OCI-LY7 (cell line): ENCODE results near the gene KRT6B.

Source experiments
- CTCF ChIP-seq: fragments of 200-600 bp; sonication (generic); conservative IDR thresholded peaks from 2 replicates; pipeline ENCODE4 v1.5.1; 2014; ENCODE audit warnings: mild to moderate bottlenecking, antibody characterized with exemption, low read length, moderate library complexity, mixed read lengths
- EZH2phosphoT487 ChIP-seq: fragments of 200-600 bp; sonication (generic); IDR thresholded peaks from 2 replicates; pipeline ENCODE4 v1.6.1; 2018; ENCODE audit warnings: low read depth, borderline replicate concordance, mild to moderate bottlenecking, mixed run types, antibody characterized with exemption, low read length, moderate library complexity, mixed read lengths

DNA sequence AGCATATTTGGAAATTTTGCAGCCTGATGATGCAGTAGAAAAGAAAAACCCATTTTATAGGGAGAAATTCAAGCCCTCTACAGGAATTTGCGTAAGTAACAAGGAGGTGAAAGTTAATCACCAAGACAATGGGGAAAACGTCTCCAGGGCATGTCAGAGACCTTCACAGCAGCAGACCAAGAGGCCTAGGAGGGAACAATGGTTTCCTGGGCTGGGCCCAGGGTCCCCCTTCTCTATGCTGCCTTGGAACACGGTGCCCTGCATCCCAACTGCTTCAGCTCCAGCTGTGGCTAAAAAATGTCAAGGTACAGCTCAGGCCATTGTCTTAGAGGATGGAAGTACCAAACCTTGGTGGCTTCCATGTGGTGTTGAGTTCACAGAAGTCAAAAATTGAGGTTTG lies 28.1 kb upstream of the KRT6B start:
- TF ChIP-seq CTCF (no peak), EZH2phosphoT487 (no peak)
